Keratinocyte (primary cell): ENCODE data around the gene CELF2. TPM values are rescaled to one million over a fixed set of nuclear protein-coding genes. Genes with fewer than 3 reads are reported as not detected.
"Not testable (repeated sequence)": the region's sequence is repeated elsewhere in the genome, so short reads cannot be mapped to it uniquely, and the experiment has no call there.

Source experiments
- DNase-seq: peaks from one replicate; pipeline ENCODE4 v3.0.0-alpha.2; 2011; ENCODE audit warnings: low read depth, missing footprints, low spot score
- FAIRE-seq: peaks from 2 replicates; lab custom pipeline; 2011; peaks lifted over from hg19 to GRCh38; lab: Jason Lieb, UNC
- H2AFZ ChIP-seq: 2 replicates; pipeline ENCODE4 v1.6.0; 2012; ENCODE audit warnings: low read length, control low read depth, inconsistent platforms; ENCODE audit not compliant: control insufficient read depth
- H3K27ac ChIP-seq: 2 replicates; pipeline ENCODE4 v1.5.1; 2011; ENCODE audit warnings: low read length; ENCODE audit not compliant: control insufficient read depth, insufficient read depth
- H3K27me3 ChIP-seq: 3 replicates; pipeline ENCODE4 v1.6.0; 2011; ENCODE audit warnings: low read length; ENCODE audit not compliant: control insufficient read depth, insufficient read depth; ENCODE audit errors: extremely low read depth
- H3K36me3 ChIP-seq, 2 experiments: 2 replicates in 1 of 2; 3 replicates in 1 of 2; pipeline ENCODE4 v1.5.1; 2011; ENCODE audit warnings: low read length in 2 of 2, mild to moderate bottlenecking in 1 of 2; ENCODE audit not compliant: control insufficient read depth in 2 of 2, insufficient read depth in 2 of 2; ENCODE audit errors: extremely low read depth in 1 of 2
- H3K4me1 ChIP-seq: 3 replicates; pipeline ENCODE4 v1.5.1; 2011; ENCODE audit warnings: low read length; ENCODE audit not compliant: control insufficient read depth, insufficient read depth; ENCODE audit errors: extremely low read depth
- H3K4me2 ChIP-seq: 3 replicates; pipeline ENCODE4 v1.6.0; 2011; ENCODE audit warnings: low read depth, low read length; ENCODE audit not compliant: control insufficient read depth, insufficient read depth; ENCODE audit errors: extremely low read depth
- H3K4me3 ChIP-seq, 3 experiments: fragments of 200-600 bp in 1 of 3; sonication (generic) in 1 of 3; 2 replicates in 2 of 3; 3 replicates in 1 of 3; pipeline ENCODE4 v1.5.1; 2011 to 2016; ENCODE audit warnings: low read length in 3 of 3, mild to moderate bottlenecking in 3 of 3, control low read depth in 2 of 3, inconsistent platforms in 1 of 3, low read depth in 1 of 3, mixed read lengths in 1 of 3, mixed run types in 1 of 3, moderate library complexity in 1 of 3; ENCODE audit not compliant: control insufficient read depth in 2 of 3, insufficient read depth in 2 of 3; ENCODE audit errors: extremely low read depth in 1 of 3
- H3K79me2 ChIP-seq: 2 replicates; pipeline ENCODE4 v1.6.0; 2012; ENCODE audit warnings: low read length; ENCODE audit not compliant: control insufficient read depth, insufficient read depth
- H3K9ac ChIP-seq: 3 replicates; pipeline ENCODE4 v1.6.0; 2011; ENCODE audit warnings: low read length; ENCODE audit not compliant: control insufficient read depth, insufficient read depth; ENCODE audit errors: extremely low read depth
- H3K9me1 ChIP-seq: 3 replicates; pipeline ENCODE4 v1.6.0; 2011; ENCODE audit warnings: low read length; ENCODE audit not compliant: control insufficient read depth, insufficient read depth; ENCODE audit errors: extremely low read depth
- H3K9me3 ChIP-seq: 2 replicates; pipeline ENCODE4 v1.5.1; 2012; ENCODE audit warnings: low read depth, low read length; ENCODE audit not compliant: control insufficient read depth
- H4K20me1 ChIP-seq: 3 replicates; pipeline ENCODE4 v1.6.0; 2011; ENCODE audit warnings: low read length; ENCODE audit not compliant: control insufficient read depth, insufficient read depth; ENCODE audit errors: extremely low read depth
- EZH2 ChIP-seq: IDR thresholded peaks from one replicate; pipeline ENCODE4 v1.6.1; 2012; ENCODE audit warnings: inconsistent platforms, mild to moderate bottlenecking, low read length, moderate library complexity
- dilution Hi-C: fragments of 300-500 bp; cut with MboI; formaldehyde crosslinking; loops from one replicate; pipeline ENCODE4 v1.7.0; 2020; ENCODE audit warnings: low sequenced_read_pairs; ENCODE audit not compliant: extremely low pct_ligation_motif_present
- polyA plus RNA-seq, 5 experiments: library from polyadenylated mRNA; depleted of rRNA in 3 of 5; stranded (reverse) in 3 of 5; stranded (forward) in 1 of 5; unstranded in 1 of 5; fragments of >200 nt; gene quantifications; 1 replicate in 1 of 5; 2 replicates in 3 of 5; 3 replicates in 1 of 5; pipeline versions ENCODE4 v1.2.1 to v1.2.3, GENCODE V29; 2011 to 2012; ENCODE audit warnings: missing spikeins in 2 of 5, low read depth in 1 of 5, low replicate concordance in 1 of 5
- TF ChIP-seq, protein P1 (sequence below), 3 experiments: IDR thresholded peaks in 1 of 3; conservative IDR thresholded peaks in 1 of 3; optimal IDR thresholded peaks in 1 of 3; 2 replicates in 2 of 3; 3 replicates in 1 of 3; pipeline versions ENCODE3 to v1.5.1; 2011; ENCODE audit warnings: low read length in 3 of 3, mild to moderate bottlenecking in 3 of 3, moderate library complexity in 2 of 3, control low read depth in 1 of 3, inconsistent platforms in 1 of 3; ENCODE audit not compliant: insufficient read depth in 2 of 3; ENCODE audit errors: extremely low read depth in 1 of 3

Gene CELF2
- polyA plus RNA-seq, 1 donor (not counting 4 experiments of a cell fraction or from before 2014, with no cell fraction given), result 9.8 TPM

- Histone ChIP-seq H3K4me1 (no peaks in the 10 kb centered on the region), H3K9ac (no peak overlapping the region), H3K27me3 (no peaks in the 10 kb centered on the region), H3K36me3 (no peaks in the 10 kb centered on the region), H3K9me1 (no peaks in the 10 kb centered on the region), H4K20me1 (no peaks in the 10 kb centered on the region), H3K79me2 (no peaks in the 10 kb centered on the region), H2AFZ (no peak overlapping the region), H3K4me2 (no peak overlapping the region), H3K4me3 (no peak overlapping the region), H3K9me3 (no peaks in the 10 kb centered on the region), H3K27ac (no peak overlapping the region)
- no peak for TF ChIP-seq EZH2
- TF ChIP-seq, protein P1, sequence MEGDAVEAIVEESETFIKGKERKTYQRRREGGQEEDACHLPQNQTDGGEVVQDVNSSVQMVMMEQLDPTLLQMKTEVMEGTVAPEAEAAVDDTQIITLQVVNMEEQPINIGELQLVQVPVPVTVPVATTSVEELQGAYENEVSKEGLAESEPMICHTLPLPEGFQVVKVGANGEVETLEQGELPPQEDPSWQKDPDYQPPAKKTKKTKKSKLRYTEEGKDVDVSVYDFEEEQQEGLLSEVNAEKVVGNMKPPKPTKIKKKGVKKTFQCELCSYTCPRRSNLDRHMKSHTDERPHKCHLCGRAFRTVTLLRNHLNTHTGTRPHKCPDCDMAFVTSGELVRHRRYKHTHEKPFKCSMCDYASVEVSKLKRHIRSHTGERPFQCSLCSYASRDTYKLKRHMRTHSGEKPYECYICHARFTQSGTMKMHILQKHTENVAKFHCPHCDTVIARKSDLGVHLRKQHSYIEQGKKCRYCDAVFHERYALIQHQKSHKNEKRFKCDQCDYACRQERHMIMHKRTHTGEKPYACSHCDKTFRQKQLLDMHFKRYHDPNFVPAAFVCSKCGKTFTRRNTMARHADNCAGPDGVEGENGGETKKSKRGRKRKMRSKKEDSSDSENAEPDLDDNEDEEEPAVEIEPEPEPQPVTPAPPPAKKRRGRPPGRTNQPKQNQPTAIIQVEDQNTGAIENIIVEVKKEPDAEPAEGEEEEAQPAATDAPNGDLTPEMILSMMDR (optimal IDR thresholded peaks at IDR 0.05 in 1 of 3, IDR thresholded peaks at IDR 0.05 in 1 of 3, conservative IDR thresholded peaks at IDR 0.05 in 1 of 3; ENCODE audit: extremely low read depth in 1 of 3, insufficient read depth in 2 of 3, low read length in 3 of 3), result no peak
- dilution Hi-C loops, result no loop called here
- FAIRE-seq (no peak), DNase-seq (no peak)
Observed at GRCh38 chr10:11184093-11184492, 166.4 kb downstream of the CELF2 start.

DNA sequence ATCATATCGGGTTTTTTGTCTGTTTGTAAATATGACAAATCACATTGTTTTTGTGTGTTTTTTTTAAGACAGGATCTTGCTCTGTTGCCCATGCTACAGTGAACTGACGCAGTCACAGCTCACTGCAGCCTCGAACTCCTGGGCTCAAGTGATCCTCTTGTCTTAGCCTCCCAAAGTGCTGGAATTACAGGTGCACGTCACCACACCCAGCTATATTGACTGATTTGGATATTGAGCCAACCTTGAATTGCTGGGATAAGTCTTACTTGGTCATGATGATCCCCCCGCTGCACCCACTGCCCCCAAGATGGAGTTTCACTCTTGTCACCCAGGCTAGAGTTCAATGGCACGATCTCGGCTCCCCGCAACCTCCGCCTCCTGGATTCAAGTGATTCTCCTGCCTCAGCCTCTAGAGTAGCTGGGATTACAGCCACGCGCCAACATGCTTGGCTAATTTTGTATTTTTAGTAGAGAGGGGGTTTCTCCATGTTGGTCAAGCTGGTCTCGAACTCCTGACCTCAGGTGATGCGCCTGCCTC, 167.5 kb downstream of the CELF2 start:
- H3K9me3 ChIP-seq, H3K36me3 ChIP-seq, H3K27me3 ChIP-seq, DNase-seq, H4K20me1 ChIP-seq, H2AFZ ChIP-seq, H3K9me1 ChIP-seq, H3K79me2 ChIP-seq, H3K27ac ChIP-seq, H3K4me3 ChIP-seq, H3K4me1 ChIP-seq, dilution Hi-C loops, FAIRE-seq, H3K9ac ChIP-seq, H3K4me2 ChIP-seq: not testable (repeated sequence)

DNA sequence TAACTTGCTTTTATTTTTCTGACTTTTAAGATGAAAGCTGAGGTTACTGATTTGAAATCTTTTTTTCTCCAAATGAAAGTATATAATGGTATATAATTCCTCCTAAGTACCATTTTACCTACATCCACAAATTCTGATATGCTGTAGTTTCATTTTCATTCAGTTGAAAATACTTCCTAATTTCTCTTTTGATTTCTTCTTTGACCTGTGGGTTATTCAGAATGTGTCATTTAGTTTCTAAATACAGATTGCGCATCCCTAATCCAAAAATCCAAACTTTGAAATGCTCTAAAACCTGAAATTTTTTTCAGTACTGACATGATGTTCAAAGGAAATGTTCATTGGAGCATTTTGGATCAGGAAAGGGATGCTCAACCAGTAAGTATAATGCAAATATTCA, 168.7 kb downstream of the CELF2 start:
- no peaks in the 10 kb centered on the region for H3K9me1 ChIP-seq

More for the DNA sequence above, 168.7 kb downstream of the CELF2 start:
- no peaks in the 10 kb centered on the region for H3K79me2 ChIP-seq
- no peak overlapping the region for H3K4me2 ChIP-seq
- no peak overlapping the region for H2AFZ ChIP-seq
- dilution Hi-C loops, result no loop called here
- H3K9ac ChIP-seq, result no peak overlapping the region
- no peaks in the 10 kb centered on the region for H3K9me3 ChIP-seq
- no peak overlapping the region for H3K27ac ChIP-seq
- DNase-seq (no peak), FAIRE-seq (no peak)
- H3K4me3 ChIP-seq, result no peak overlapping the region
- H3K4me1 ChIP-seq, result no peaks in the 10 kb centered on the region
- no peaks in the 10 kb centered on the region for H3K36me3 ChIP-seq
- no peaks in the 10 kb centered on the region for H3K27me3 ChIP-seq
- H4K20me1 ChIP-seq, result no peaks in the 10 kb centered on the region
- TF ChIP-seq, protein P1 (optimal IDR thresholded peaks at IDR 0.05 in 1 of 3, IDR thresholded peaks at IDR 0.05 in 1 of 3, conservative IDR thresholded peaks at IDR 0.05 in 1 of 3; ENCODE audit: extremely low read depth in 1 of 3, insufficient read depth in 2 of 3, low read length in 3 of 3), result no peak
- no peak for TF ChIP-seq EZH2
